Activated B cell treated with CpG ODN at 0.5 μM for 24 hours (primary cell): ENCODE data around the gene FBXO36. TPM values are rescaled to one million over a fixed set of nuclear protein-coding genes. Genes with fewer than 3 reads are reported as not detected.

Experiments used
- ATAC-seq: fragments of 200-7000 bp; cut with Tn5 transposase; one replicate; pipeline ENCODE4 v1.10.0; 2021; ENCODE audit warnings: low read depth, mild to moderate bottlenecking, moderate library complexity
- CTCF ChIA-PET: fragments of 350-600 bp; sonication (Branson Sonifier 250); formaldehyde crosslinking; loops from one replicate; lab custom pipeline; 2021; ENCODE audit warnings: antibody characterized with exemption; lab: Charles Lee
- POLR2A ChIA-PET: fragments of 350-600 bp; sonication (Branson Sonifier 250); formaldehyde crosslinking; loops from one replicate; lab custom pipeline; 2021; ENCODE audit warnings: antibody characterized with exemption; lab: Charles Lee
- DNase-seq: peaks from one replicate; pipeline ENCODE4 v3.0.0; 2022
- H3K27ac Mint-ChIP-seq: one replicate; pipeline ENCODE4 v1.8.0; 2020; ENCODE audit warnings: mixed read lengths
- H3K27me3 Mint-ChIP-seq: one replicate; pipeline ENCODE4 v1.8.0; 2021; ENCODE audit warnings: mixed read lengths
- H3K36me3 Mint-ChIP-seq: one replicate; pipeline ENCODE4 v1.8.0; 2021; ENCODE audit warnings: low read depth, mixed read lengths
- H3K4me1 Mint-ChIP-seq: one replicate; pipeline ENCODE4 v1.8.0; 2021; ENCODE audit warnings: mixed read lengths
- H3K4me3 Mint-ChIP-seq: one replicate; pipeline ENCODE4 v1.8.0; 2020; ENCODE audit warnings: mild to moderate bottlenecking, mixed read lengths
- H3K9me3 Mint-ChIP-seq: one replicate; pipeline ENCODE4 v1.8.0; 2020; ENCODE audit warnings: mixed read lengths
- intact Hi-C: fragments of 100-400 bp; cut with micrococcal nuclease; formaldehyde crosslinking; loops from one replicate; pipeline ENCODE4 v1.15.1; 2024
- total RNA-seq: library from RNA; stranded (reverse); gene quantifications from 2 replicates; pipeline ENCODE4 v1.2.3, GENCODE V29; 2022
- TF ChIP-seq, protein P1 (sequence below): fragments of 200-600 bp; IDR thresholded peaks from one replicate; pipeline ENCODE4 v1.8.0; 2022; ENCODE audit warnings: antibody characterized with exemption, mild to moderate bottlenecking

FBXO36 gene
- total RNA-seq, 1 donor from 2014 or later = 0.89 TPM

DNA sequence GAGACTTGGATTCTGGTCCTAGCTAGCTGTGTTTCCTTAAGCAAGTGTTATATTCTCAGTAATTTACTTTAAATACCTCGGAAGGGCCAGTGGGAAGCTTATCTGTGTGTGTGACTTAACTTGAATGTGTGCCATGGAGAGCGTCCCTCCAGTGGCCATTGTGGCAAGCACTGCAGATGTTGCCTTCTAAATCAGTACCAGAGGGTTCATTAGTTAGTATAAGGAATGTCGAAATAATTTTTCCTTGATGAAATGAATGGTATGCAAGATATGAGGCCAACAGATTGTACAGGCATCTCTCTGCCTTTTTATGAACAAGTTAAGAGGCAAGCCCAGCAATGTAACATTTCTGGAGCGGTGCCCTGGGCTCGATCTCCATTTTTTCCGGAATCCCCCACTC is 52.0 kb downstream of the FBXO36 start:
- ChIA-PET POLR2A (no interaction called here), CTCF (interaction anchor here (0.6 kb wide), 1 partner anchor 345 kb away, joined by 3 read pairs; no protein-coding TSS in a partner anchor)
- intact Hi-C loops = no loop called here
- DNase-seq (no peak), ATAC-seq (no peak)
- TF ChIP-seq, protein P1, sequence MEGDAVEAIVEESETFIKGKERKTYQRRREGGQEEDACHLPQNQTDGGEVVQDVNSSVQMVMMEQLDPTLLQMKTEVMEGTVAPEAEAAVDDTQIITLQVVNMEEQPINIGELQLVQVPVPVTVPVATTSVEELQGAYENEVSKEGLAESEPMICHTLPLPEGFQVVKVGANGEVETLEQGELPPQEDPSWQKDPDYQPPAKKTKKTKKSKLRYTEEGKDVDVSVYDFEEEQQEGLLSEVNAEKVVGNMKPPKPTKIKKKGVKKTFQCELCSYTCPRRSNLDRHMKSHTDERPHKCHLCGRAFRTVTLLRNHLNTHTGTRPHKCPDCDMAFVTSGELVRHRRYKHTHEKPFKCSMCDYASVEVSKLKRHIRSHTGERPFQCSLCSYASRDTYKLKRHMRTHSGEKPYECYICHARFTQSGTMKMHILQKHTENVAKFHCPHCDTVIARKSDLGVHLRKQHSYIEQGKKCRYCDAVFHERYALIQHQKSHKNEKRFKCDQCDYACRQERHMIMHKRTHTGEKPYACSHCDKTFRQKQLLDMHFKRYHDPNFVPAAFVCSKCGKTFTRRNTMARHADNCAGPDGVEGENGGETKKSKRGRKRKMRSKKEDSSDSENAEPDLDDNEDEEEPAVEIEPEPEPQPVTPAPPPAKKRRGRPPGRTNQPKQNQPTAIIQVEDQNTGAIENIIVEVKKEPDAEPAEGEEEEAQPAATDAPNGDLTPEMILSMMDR = no peak
- Mint-ChIP-seq H3K4me3 (no peak overlapping the region), H3K9me3 (no peaks in the 10 kb centered on the region), H3K27me3 (no peaks in the 10 kb centered on the region), H3K36me3 (no peaks in the 10 kb centered on the region), H3K4me1 (no peaks in the 10 kb centered on the region), H3K27ac (no peak overlapping the region)

DNA sequence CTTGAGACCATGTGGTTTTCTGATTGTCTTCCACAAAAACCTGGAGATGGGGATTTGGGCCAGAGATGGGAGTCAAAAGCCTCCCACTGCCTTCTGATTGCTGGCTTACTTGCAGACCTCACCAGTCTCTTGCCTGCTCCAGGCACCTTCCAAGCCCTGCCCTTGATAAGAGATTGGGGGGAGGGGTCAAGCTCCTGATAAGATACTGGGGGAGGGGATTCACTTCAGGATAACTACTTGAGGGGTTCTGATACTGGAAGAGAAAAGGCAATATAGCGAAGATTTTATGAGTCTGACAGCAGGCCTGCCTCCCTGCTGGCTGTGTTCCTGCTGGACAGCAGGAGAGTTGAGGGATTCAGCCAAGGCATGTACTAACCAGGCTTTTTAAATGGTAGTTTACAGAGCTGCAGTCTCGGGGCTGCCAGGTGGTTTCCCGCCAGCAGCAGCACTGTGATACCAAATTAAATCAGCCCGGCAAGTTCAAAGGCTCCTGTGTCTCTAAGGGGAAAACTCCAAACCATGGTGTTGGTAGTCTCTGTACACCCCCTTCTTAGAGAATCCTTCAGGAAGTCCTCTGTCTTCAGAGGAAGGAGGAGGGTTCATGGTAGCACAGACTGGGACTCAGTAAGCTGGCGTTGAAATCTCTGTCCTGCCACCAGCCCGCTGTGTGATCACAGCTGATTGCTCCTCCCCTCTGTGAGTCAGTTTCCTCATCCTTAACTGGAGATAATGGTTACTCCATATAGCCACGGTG is 58.3 kb downstream of the FBXO36 start:
- Mint-ChIP-seq H3K9me3 (no peaks in the 10 kb centered on the region), H3K36me3 (no peaks in the 10 kb centered on the region), H3K27me3 (no peaks in the 10 kb centered on the region), H3K27ac (no peak overlapping the region), H3K4me1 (no peaks in the 10 kb centered on the region), H3K4me3 (no peak overlapping the region)
- intact Hi-C loops = no loop called here
- CTCF ChIA-PET = no interaction called here
- DNase-seq (no peak), ATAC-seq (no peak)
- POLR2A ChIA-PET = no interaction called here
- TF ChIP-seq, protein P1 = no peak

DNA sequence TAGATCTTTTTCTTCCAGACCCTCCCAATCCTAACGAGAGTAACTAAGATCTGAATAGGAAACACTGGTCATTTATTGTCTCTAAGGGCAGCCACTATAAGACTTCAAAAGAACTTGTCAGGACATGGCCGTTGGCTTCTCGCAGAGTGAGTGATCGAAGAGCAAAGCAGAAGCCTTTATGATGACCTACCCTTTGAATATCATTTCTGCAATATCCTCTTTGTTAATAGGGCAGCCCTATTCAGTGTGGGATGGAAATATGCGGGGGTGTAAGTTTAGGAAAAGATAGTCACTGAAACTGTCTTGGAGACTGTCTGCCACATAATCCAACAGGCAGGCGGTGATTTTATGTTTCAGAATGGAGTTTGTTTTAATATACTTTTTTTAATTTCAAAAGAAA is 70.9 kb downstream of the FBXO36 start:
- ChIA-PET CTCF (no interaction called here), POLR2A (no interaction called here)
- Mint-ChIP-seq H3K27ac (no peak overlapping the region), H3K4me3 (no peak overlapping the region), H3K36me3 (peaks cover 2% of the 10 kb centered on the region), H3K27me3 (no peaks in the 10 kb centered on the region), H3K9me3 (no peaks in the 10 kb centered on the region), H3K4me1 (peaks cover 2% of the 10 kb centered on the region)
- no peak for DNase-seq
- ATAC-seq = no peak
- intact Hi-C loops = no loop called here
- TF ChIP-seq, protein P1 = no peak

DNA sequence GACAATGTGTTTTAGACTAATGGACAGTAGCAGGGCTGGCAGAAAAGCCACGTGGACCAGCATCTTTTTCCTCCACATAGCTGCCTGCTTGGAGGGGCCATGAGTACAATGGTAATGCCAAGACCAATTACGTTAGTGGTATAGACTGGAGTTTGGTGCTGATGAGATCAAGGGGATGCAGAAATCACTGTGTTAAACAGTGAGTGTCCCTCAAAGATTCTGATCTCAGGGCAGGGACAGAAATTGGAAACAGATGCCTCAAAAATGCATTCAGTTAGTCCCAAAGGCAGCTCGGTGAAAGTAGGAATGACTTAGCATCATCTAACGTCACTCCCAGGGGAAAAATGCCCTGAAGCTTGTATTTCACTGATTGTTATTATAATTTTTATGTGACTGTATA is 74.0 kb downstream of the FBXO36 start:
- H3K27ac Mint-ChIP-seq = no peak overlapping the region
- H3K27me3 Mint-ChIP-seq = no peaks in the 10 kb centered on the region
- peaks cover 13% of the 10 kb centered on the region for H3K4me1 Mint-ChIP-seq
- intact Hi-C loops = no loop called here
- no peak for DNase-seq
- no peak overlapping the region for H3K4me3 Mint-ChIP-seq
- POLR2A ChIA-PET = interaction anchor here (1.0 kb wide), 1 partner anchor 158 kb away, joined by 3 read pairs; no protein-coding TSS in a partner anchor
- no peak for ATAC-seq
- CTCF ChIA-PET = no interaction called here
- TF ChIP-seq, protein P1 = no peak
- no peaks in the 10 kb centered on the region for H3K9me3 Mint-ChIP-seq
- peaks cover 2% of the 10 kb centered on the region for H3K36me3 Mint-ChIP-seq

DNA sequence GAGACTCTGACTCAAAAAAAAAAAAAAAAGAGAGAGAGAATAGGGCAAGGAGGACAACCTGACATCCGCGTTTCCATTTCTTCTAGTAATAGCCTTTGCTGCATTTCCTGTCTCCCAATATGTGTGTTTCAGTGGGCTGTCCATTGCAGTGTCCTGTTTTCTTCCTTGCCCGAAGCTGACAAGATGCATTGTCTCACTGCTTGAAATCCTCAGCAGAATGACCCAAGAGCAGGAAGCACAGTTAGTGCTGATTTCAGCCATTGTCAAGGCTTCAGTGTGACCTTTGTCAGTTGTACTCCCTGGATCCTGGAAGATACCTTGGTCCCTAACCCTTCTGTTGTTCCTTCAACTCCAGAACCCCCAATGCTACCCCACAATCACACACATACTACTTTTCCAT is 75.3 kb downstream of the FBXO36 start:
- POLR2A ChIA-PET = no interaction called here
- intact Hi-C loops = no loop called here
- ATAC-seq (no peak), DNase-seq (no peak)
- no peaks in the 10 kb centered on the region for H3K9me3 Mint-ChIP-seq
- no peak overlapping the region for H3K27ac Mint-ChIP-seq
- CTCF ChIA-PET = no interaction called here
- TF ChIP-seq, protein P1 = no peak
- peaks cover 13% of the 10 kb centered on the region for H3K4me1 Mint-ChIP-seq
- H3K36me3 Mint-ChIP-seq = no peaks in the 10 kb centered on the region
- H3K4me3 Mint-ChIP-seq = no peak overlapping the region
- H3K27me3 Mint-ChIP-seq = no peaks in the 10 kb centered on the region
